Hindlimb muscle (tissue), 1 donor: Measurements from ENCODE around the gene GTF3A. TPM values are rescaled to one million over a fixed set of nuclear protein-coding genes. Genes with fewer than 3 reads are reported as not detected.

ENCODE experiments used
- DNase-seq: peaks from one replicate; pipeline ENCODE4 v3.0.0-alpha.2; 2013
- polyA plus RNA-seq: library from polyadenylated mRNA; unstranded; fragments of 120-200 nt; gene quantifications from one replicate; pipeline ENCODE4 v1.2.1, GENCODE V29; 2013; ENCODE audit not compliant: insufficient read length

GTF3A gene
- polyA plus RNA-seq, 1 donor = 174 TPM

GRCh38 chr13:27449081-27449603, 24.7 kb downstream of the GTF3A start:
- no peak for DNase-seq

- DNase-seq = peak; percentile 94
These were observed 25.8 kb downstream of the GTF3A start, which contains the start of gene MTIF3 for GRCh38 chr13:27449936-27450828. Gene MTIF3 (minus strand): TSS chr13:27450564. CDS start chr13:27440448, 10,116 bp downstream.

- no peak for DNase-seq
These were observed 26.6 kb downstream of the GTF3A start for GRCh38 chr13:27450921-27451471.

- DNase-seq = no peak
These were observed 31.0 kb downstream of the GTF3A start for GRCh38 chr13:27455331-27455855.

GRCh38 chr13:27461940-27462584, 37.6 kb downstream of the GTF3A start:
- DNase-seq = no peak

GRCh38 chr13:27463500-27463899, 39.1 kb downstream of the GTF3A start:
- DNase-seq = no peak

- DNase-seq = no peak
These were observed 41.2 kb downstream of the GTF3A start for GRCh38 chr13:27465611-27466010.

- no peak for DNase-seq
These were observed 42.1 kb downstream of the GTF3A start for GRCh38 chr13:27466513-27466912.

- no peak for DNase-seq
These were observed 45.8 kb downstream of the GTF3A start for GRCh38 chr13:27470075-27470820.

- DNase-seq = no peak
These were observed 48.0 kb downstream of the GTF3A start for GRCh38 chr13:27472441-27472840.

GRCh38 chr13:27472941-27473340, 48.5 kb downstream of the GTF3A start:
- no peak for DNase-seq

GRCh38 chr13:27474751-27475268, 50.4 kb downstream of the GTF3A start:
- DNase-seq = no peak

GRCh38 chr13:27476943-27477703, 52.7 kb downstream of the GTF3A start:
- no peak for DNase-seq

- DNase-seq = no peak
These were observed 57.3 kb downstream of the GTF3A start for GRCh38 chr13:27481766-27482165.

GRCh38 chr13:27482983-27483382, 58.6 kb downstream of the GTF3A start:
- DNase-seq = no peak

GRCh38 chr13:27483421-27483820, 59.0 kb downstream of the GTF3A start:
- no peak for DNase-seq

Other genes starting within 250 kb of the GTF3A start
- 945 TPM for gene RPL21, start 173.1 kb upstream of the GTF3A start, polyA plus RNA-seq
- gene RASL11A, start 153.8 kb upstream of the GTF3A start, polyA plus RNA-seq = 3.6 TPM
- 56.0 TPM for gene MTIF3, start 25.9 kb downstream of the GTF3A start, polyA plus RNA-seq
- 4.8 TPM for gene LNX2, start 195.9 kb downstream of the GTF3A start, polyA plus RNA-seq
- gene POLR1D, start 197.3 kb downstream of the GTF3A start, polyA plus RNA-seq = 138 TPM